HepG2 (cell line): ENCODE results near the gene HS6ST1. TPM values are rescaled to one million over a fixed set of nuclear protein-coding genes. Genes with fewer than 3 reads are reported as not detected.

Source experiments
- CC2D1A ChIP-seq: sonication (generic); formaldehyde crosslinking; IDR thresholded peaks from 2 replicates; pipeline ENCODE4 v1.8.1; 2023; ENCODE audit warnings: mild to moderate bottlenecking, missing genetic modification reagents
- GFI1 ChIP-seq: sonication (generic); formaldehyde crosslinking; IDR thresholded peaks from 2 replicates; pipeline ENCODE4 v1.5.0; 2020; ENCODE audit warnings: missing genetic modification reagents, mild to moderate bottlenecking, borderline replicate concordance
- HDAC1 ChIP-seq: sonication (generic); formaldehyde crosslinking; IDR thresholded peaks from 2 replicates; pipeline ENCODE4 v1.5.1; 2020; ENCODE audit warnings: mild to moderate bottlenecking, missing genetic modification reagents
- HDAC6 ChIP-seq: fragments of 200-600 bp; sonication (generic); IDR thresholded peaks from 2 replicates; pipeline ENCODE4 v1.7.0; 2017; ENCODE audit warnings: mild to moderate bottlenecking, antibody characterized with exemption, low read length, low read depth
- MTA1 ChIP-seq: sonication (generic); formaldehyde crosslinking; IDR thresholded peaks from 2 replicates; pipeline ENCODE4 v1.4.0; 2020; ENCODE audit warnings: missing genetic modification reagents, mild to moderate bottlenecking, borderline replicate concordance
- MXD4 ChIP-seq: IDR thresholded peaks from 2 replicates; pipeline ENCODE4 v1.6.1; 2016; ENCODE audit warnings: mild to moderate bottlenecking, missing biosample characterization, missing genetic modification reagents
- REPIN1 ChIP-seq: sonication (generic); formaldehyde crosslinking; IDR thresholded peaks from 2 replicates; pipeline ENCODE4 v1.8.0; 2022; ENCODE audit warnings: missing genetic modification reagents, low read depth, mild to moderate bottlenecking, borderline replicate concordance
- ZNF12 ChIP-seq: sonication (generic); formaldehyde crosslinking; IDR thresholded peaks from 2 replicates; pipeline ENCODE4 v1.5.0; 2020; ENCODE audit warnings: missing genetic modification reagents
- ZNF160 ChIP-seq: sonication (generic); formaldehyde crosslinking; IDR thresholded peaks from 2 replicates; pipeline ENCODE4 v1.8.0; 2022; ENCODE audit warnings: mild to moderate bottlenecking, inconsistent platforms, missing genetic modification reagents
- ZNF432 ChIP-seq: sonication (generic); formaldehyde crosslinking; IDR thresholded peaks from 2 replicates; pipeline ENCODE4 v1.5.0; 2020; ENCODE audit warnings: missing genetic modification reagents, mild to moderate bottlenecking, borderline replicate concordance
- ZNF616 ChIP-seq: sonication (generic); formaldehyde crosslinking; IDR thresholded peaks from 2 replicates; pipeline ENCODE4 v1.5.0; 2020; ENCODE audit warnings: low read depth, mild to moderate bottlenecking, missing genetic modification reagents
- ZNF75D ChIP-seq: sonication (generic); formaldehyde crosslinking; IDR thresholded peaks from 2 replicates; pipeline ENCODE4 v1.8.1; 2023; ENCODE audit warnings: missing genetic modification reagents, mild to moderate bottlenecking, borderline replicate concordance
- ZSCAN22 ChIP-seq: sonication (generic); formaldehyde crosslinking; IDR thresholded peaks from 2 replicates; pipeline ENCODE4 v1.4.0; 2020; ENCODE audit warnings: mild to moderate bottlenecking, missing genetic modification reagents
- ZSCAN9 ChIP-seq: IDR thresholded peaks from 2 replicates; pipeline ENCODE4 v1.6.1; 2016; ENCODE audit warnings: borderline replicate concordance
- polyA plus RNA-seq, 8 experiments: library from polyadenylated mRNA; depleted of rRNA in 3 of 8; stranded (reverse) in 7 of 8; unstranded in 1 of 8; fragments of >200 nt; fragmentation: Illumina TruSeq in 4 of 8; extraction: Trizol in 4 of 8; gene quantifications; 2 replicates each; pipeline versions ENCODE4 v1.2.1 to v1.2.3, GENCODE V29; 2011 to 2016; ENCODE audit warnings: low read depth in 4 of 8, missing spikeins in 1 of 8, mixed read lengths in 1 of 8; ENCODE audit not compliant: insufficient read depth in 1 of 8
- total RNA-seq, 5 experiments: library from RNA; depleted of rRNA; stranded (reverse); fragments of >200 nt; fragmentation: Illumina TruSeq; extraction: Trizol; gene quantifications; 2 replicates each; pipeline ENCODE4 v1.2.3, GENCODE V29; 2016; ENCODE audit warnings: low read depth in 1 of 5
- TF ChIP-seq, protein P1 (sequence below): sonication (generic); formaldehyde crosslinking; IDR thresholded peaks from 2 replicates; pipeline ENCODE4 v1.4.0; 2020; ENCODE audit warnings: missing genetic modification reagents, mild to moderate bottlenecking, borderline replicate concordance
- TF ChIP-seq, protein P2 (sequence below): sonication (generic); formaldehyde crosslinking; IDR thresholded peaks from 2 replicates; pipeline ENCODE4 v1.4.0; 2020; ENCODE audit warnings: missing genetic modification reagents
- TF ChIP-seq, protein P3 (sequence below): sonication (generic); formaldehyde crosslinking; IDR thresholded peaks from 2 replicates; pipeline ENCODE4 v1.9.0; 2021; ENCODE audit warnings: missing genetic modification reagents, mild to moderate bottlenecking, borderline replicate concordance

Gene HS6ST1
- total and polyA plus RNA-seq, 2 of the 13 experiments (the other 11 are each of a cell fraction or from before 2014, with no cell fraction given) = 34.5 to 84.6 TPM

DNA sequence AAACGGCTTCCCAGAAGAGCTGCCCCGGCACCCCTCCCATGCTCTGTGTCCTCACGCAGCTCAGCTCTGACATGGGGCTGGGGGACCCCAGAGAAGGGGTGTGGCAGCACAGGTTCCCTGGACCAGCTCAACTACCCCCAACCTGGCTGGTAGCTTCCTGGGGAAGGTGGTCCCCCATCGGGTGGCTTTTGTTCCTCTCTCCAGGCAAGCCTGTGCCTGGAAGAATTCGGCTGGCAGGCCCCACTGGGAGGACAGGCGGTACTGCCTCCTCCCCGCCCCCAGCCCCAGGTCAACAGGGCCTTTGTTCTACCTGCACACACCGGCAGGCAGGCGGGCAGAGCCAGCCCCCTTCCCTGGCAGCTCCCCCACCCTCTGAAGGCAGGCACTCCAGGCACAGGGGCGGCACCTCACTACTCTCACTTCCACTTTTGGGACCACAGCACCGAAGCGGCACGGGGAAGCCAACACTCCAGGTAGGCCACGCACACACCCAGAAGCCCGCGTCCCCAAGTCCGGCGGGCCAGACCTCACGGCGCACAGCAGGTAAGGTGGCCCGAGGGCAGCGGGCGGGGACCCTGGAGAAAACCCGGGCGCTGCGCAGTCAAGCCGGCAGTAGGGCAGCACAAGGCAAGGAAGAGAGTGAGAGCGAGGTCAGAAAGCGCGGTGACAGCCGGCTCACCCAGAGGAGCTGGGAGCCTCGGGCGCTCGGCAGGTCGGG is 1.3 kb downstream of the HS6ST1 start (continued):
- TF ChIP-seq, protein P1, sequence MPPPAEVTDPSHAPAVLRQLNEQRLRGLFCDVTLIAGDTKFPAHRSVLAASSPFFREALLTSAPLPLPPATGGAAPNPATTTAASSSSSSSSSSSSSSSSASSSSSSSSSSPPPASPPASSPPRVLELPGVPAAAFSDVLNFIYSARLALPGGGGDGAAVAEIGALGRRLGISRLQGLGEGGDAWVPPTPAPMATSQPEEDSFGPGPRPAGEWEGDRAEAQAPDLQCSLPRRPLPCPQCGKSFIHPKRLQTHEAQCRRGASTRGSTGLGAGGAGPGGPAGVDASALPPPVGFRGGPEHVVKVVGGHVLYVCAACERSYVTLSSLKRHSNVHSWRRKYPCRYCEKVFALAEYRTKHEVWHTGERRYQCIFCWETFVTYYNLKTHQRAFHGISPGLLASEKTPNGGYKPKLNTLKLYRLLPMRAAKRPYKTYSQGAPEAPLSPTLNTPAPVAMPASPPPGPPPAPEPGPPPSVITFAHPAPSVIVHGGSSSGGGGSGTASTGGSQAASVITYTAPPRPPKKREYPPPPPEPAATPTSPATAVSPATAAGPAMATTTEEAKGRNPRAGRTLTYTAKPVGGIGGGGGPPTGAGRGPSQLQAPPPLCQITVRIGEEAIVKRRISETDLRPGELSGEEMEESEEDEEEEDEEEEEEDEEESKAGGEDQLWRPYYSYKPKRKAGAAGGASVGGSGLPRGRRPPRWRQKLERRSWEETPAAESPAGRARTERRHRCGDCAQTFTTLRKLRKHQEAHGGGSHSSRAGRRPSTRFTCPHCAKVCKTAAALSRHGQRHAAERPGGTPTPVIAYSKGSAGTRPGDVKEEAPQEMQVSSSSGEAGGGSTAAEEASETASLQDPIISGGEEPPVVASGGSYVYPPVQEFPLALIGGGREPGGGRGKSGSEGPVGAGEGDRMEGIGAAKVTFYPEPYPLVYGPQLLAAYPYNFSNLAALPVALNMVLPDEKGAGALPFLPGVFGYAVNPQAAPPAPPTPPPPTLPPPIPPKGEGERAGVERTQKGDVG = no peak
- TF ChIP-seq ZSCAN22 (peak; percentile 55; the same call in 1 of the 2 replicates), CC2D1A (CRISPR knock-in tag) (no peak), MXD4 (CRISPR knock-in tag) (0 out of 2 replicates have a peak, but pooled peaks have one; percentile 37), ZNF160 (CRISPR knock-in tag) (no peak), ZNF75D (CRISPR knock-in tag) (no peak), ZSCAN9 (no peak), ZNF432 (no peak), GFI1 (CRISPR knock-in tag) (no peak), MTA1 (CRISPR knock-in tag) (peak; percentile 90; the same call in 1 of the 2 replicates), REPIN1 (CRISPR knock-in tag) (peak; percentile 72; the same call in 1 of the 2 replicates), ZNF616 (CRISPR knock-in tag) (no peak; the same call in 1 of the 2 replicates), ZNF12 (CRISPR knock-in tag) (no peak), HDAC6 (no peak), HDAC1 (CRISPR knock-in tag) (peak; percentile 56; the same call in 1 of the 2 replicates)
- TF ChIP-seq, protein P2, sequence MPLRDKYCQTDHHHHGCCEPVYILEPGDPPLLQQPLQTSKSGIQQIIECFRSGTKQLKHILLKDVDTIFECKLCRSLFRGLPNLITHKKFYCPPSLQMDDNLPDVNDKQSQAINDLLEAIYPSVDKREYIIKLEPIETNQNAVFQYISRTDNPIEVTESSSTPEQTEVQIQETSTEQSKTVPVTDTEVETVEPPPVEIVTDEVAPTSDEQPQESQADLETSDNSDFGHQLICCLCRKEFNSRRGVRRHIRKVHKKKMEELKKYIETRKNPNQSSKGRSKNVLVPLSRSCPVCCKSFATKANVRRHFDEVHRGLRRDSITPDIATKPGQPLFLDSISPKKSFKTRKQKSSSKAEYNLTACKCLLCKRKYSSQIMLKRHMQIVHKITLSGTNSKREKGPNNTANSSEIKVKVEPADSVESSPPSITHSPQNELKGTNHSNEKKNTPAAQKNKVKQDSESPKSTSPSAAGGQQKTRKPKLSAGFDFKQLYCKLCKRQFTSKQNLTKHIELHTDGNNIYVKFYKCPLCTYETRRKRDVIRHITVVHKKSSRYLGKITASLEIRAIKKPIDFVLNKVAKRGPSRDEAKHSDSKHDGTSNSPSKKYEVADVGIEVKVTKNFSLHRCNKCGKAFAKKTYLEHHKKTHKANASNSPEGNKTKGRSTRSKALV (CRISPR knock-in tag) = 0 out of 2 replicates have a peak, but pooled peaks have one; percentile 63
- TF ChIP-seq, protein P3, sequence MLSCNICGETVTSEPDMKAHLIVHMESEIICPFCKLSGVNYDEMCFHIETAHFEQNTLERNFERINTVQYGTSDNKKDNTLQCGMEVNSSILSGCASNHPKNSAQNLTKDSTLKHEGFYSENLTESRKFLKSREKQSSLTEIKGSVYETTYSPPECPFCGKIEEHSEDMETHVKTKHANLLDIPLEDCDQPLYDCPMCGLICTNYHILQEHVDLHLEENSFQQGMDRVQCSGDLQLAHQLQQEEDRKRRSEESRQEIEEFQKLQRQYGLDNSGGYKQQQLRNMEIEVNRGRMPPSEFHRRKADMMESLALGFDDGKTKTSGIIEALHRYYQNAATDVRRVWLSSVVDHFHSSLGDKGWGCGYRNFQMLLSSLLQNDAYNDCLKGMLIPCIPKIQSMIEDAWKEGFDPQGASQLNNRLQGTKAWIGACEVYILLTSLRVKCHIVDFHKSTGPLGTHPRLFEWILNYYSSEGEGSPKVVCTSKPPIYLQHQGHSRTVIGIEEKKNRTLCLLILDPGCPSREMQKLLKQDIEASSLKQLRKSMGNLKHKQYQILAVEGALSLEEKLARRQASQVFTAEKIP (CRISPR knock-in tag) = no peak
